Smooth muscle cell (in vitro differentiated cells): ENCODE data around the gene CDX1. TPM values are rescaled to one million over a fixed set of nuclear protein-coding genes. Genes with fewer than 3 reads are reported as not detected.

Experiments used
- DNase-seq: peaks from one replicate; lab custom pipeline; 2025; ENCODE audit not compliant: unreplicated experiment; lab: John Stamatoyannopoulos, UW
- H2AFZ ChIP-seq: fragments of 200-600 bp; sonication (generic); 2 replicates; pipeline ENCODE4 v1.6.0; 2016; ENCODE audit warnings: antibody characterized with exemption, low read depth, mild to moderate bottlenecking
- H3F3A ChIP-seq: fragments of 200-600 bp; sonication (generic); 2 replicates; pipeline ENCODE4 v1.6.0; 2017; ENCODE audit warnings: antibody characterized with exemption, low read depth
- H3K27ac ChIP-seq: fragments of 200-600 bp; sonication (generic); 2 replicates; pipeline ENCODE4 v1.5.1; 2016; ENCODE audit warnings: low read depth, mild to moderate bottlenecking
- H3K27me3 ChIP-seq: fragments of 200-600 bp; sonication (generic); 2 replicates; pipeline ENCODE4 v1.6.1; 2016; ENCODE audit warnings: low read depth, mild to moderate bottlenecking
- H3K36me3 ChIP-seq: fragments of 200-600 bp; sonication (generic); 2 replicates; pipeline ENCODE4 v1.5.1; 2016; ENCODE audit warnings: low read depth
- H3K4me1 ChIP-seq: fragments of 200-600 bp; sonication (generic); 2 replicates; pipeline ENCODE4 v1.5.1; 2016; ENCODE audit warnings: low read depth
- H3K4me2 ChIP-seq: fragments of 200-600 bp; sonication (generic); 2 replicates; pipeline ENCODE4 v1.6.0; 2016; ENCODE audit warnings: mild to moderate bottlenecking
- H3K4me3 ChIP-seq: fragments of 200-600 bp; sonication (generic); 2 replicates; pipeline ENCODE4 v1.5.1; 2016; ENCODE audit warnings: mild to moderate bottlenecking
- H3K79me2 ChIP-seq: fragments of 200-600 bp; sonication (generic); 2 replicates; pipeline ENCODE4 v1.6.0; 2016; ENCODE audit warnings: low read depth, mild to moderate bottlenecking
- H3K9ac ChIP-seq: fragments of 200-600 bp; sonication (generic); 2 replicates; pipeline ENCODE4 v1.6.0; 2016; ENCODE audit warnings: low read depth
- H3K9me3 ChIP-seq: fragments of 200-600 bp; sonication (generic); replicated peaks from 2 replicates; pipeline ENCODE4 v1.5.1; 2016; ENCODE audit warnings: low read depth
- H4K20me1 ChIP-seq: fragments of 200-600 bp; sonication (generic); 2 replicates; pipeline ENCODE4 v1.6.0; 2016; ENCODE audit warnings: low read depth
- CTCF ChIP-seq: fragments of 200-600 bp; sonication (generic); IDR thresholded peaks from 2 replicates; pipeline ENCODE4 v1.5.1; 2017; ENCODE audit warnings: borderline replicate concordance, mild to moderate bottlenecking, antibody characterized with exemption; ENCODE audit not compliant: insufficient read depth, poor library complexity, severe bottlenecking
- WGBS: methylation state at CpG from one replicate; pipeline ENCODE4 v1.1.7; 2016; ENCODE audit warnings: low lambda C conversion rate; 5-methylcytosine and 5-hydroxymethylcytosine counted together
- polyA plus RNA-seq: library from polyadenylated mRNA; unstranded; fragments of >200 nt; fragmentation: Nextera tagmentation; extraction: Ambion mirVana; gene quantifications from 2 replicates; pipeline ENCODE4 v1.2.1, GENCODE V29; 2016
- total RNA-seq: library from RNA; depleted of rRNA; stranded (reverse); fragments of >200 nt; gene quantifications from 2 replicates; pipeline ENCODE4 v1.2.3, GENCODE V29; 2014

The CDX1 gene
- total and polyA plus RNA-seq, 2 experiments from 2014 or later, result 1.4 to 5.0 TPM

- peaks cover 49% of the 10 kb centered on the region for H3K27me3 ChIP-seq
- no peaks in the 10 kb centered on the region for H3K36me3 ChIP-seq
- no peak overlapping the region for H2AFZ ChIP-seq
- no peaks in the 10 kb centered on the region for H3K9me3 ChIP-seq
- no peak overlapping the region for H3K27ac ChIP-seq
- H3K4me1 ChIP-seq, result peaks cover 7% of the 10 kb centered on the region
- 88% methylated on average over 4 of the region's 4 CpGs for WGBS
- DNase-seq, result no peak
- H3K4me2 ChIP-seq, result no peak overlapping the region
- no peak overlapping the region for H3K4me3 ChIP-seq
- no peaks in the 10 kb centered on the region for H3F3A ChIP-seq
- H4K20me1 ChIP-seq, result no peaks in the 10 kb centered on the region
- TF ChIP-seq CTCF, result no peak
- H3K79me2 ChIP-seq, result no peaks in the 10 kb centered on the region
- H3K9ac ChIP-seq, result no peak overlapping the region
These were observed 25.9 kb downstream of the CDX1 start for GRCh38 chr5:150192462-150192861.

GRCh38 chr5:150195736-150196485, 29.3 kb downstream of the CDX1 start:
- Histone ChIP-seq H3K4me1 (no peaks in the 10 kb centered on the region), H2AFZ (no peak overlapping the region), H3K27me3 (peaks cover 26% of the 10 kb centered on the region), H3K4me2 (no peak overlapping the region), H4K20me1 (no peaks in the 10 kb centered on the region), H3F3A (no peaks in the 10 kb centered on the region), H3K9me3 (no peaks in the 10 kb centered on the region), H3K4me3 (no peak overlapping the region), H3K9ac (no peak overlapping the region), H3K36me3 (no peaks in the 10 kb centered on the region), H3K79me2 (no peaks in the 10 kb centered on the region), H3K27ac (no peak overlapping the region)
- no peak for TF ChIP-seq CTCF
- DNase-seq, result no peak
- WGBS, result 90% methylated on average over 9 of the region's 9 CpGs

- H3K9me3 ChIP-seq, result no peaks in the 10 kb centered on the region
- H3K27me3 ChIP-seq, result peaks cover 22% of the 10 kb centered on the region
- TF ChIP-seq CTCF, result no peak
- no peak overlapping the region for H3K4me3 ChIP-seq
- H3F3A ChIP-seq, result no peaks in the 10 kb centered on the region
- WGBS, result 75% methylated on average over 5 of the region's 5 CpGs
- no peak overlapping the region for H2AFZ ChIP-seq
- no peak overlapping the region for H3K4me2 ChIP-seq
- no peak for DNase-seq
- no peak overlapping the region for H3K9ac ChIP-seq
- H3K79me2 ChIP-seq, result no peaks in the 10 kb centered on the region
- no peaks in the 10 kb centered on the region for H3K36me3 ChIP-seq
- H3K4me1 ChIP-seq, result no peaks in the 10 kb centered on the region
- H4K20me1 ChIP-seq, result no peaks in the 10 kb centered on the region
- no peak overlapping the region for H3K27ac ChIP-seq
These were observed 29.9 kb downstream of the CDX1 start for GRCh38 chr5:150196514-150196913.

GRCh38 chr5:150196986-150197385, 30.4 kb downstream of the CDX1 start:
- no peak for TF ChIP-seq CTCF
- no peak overlapping the region for H3K4me2 ChIP-seq
- no peak overlapping the region for H2AFZ ChIP-seq
- no peaks in the 10 kb centered on the region for H3K9me3 ChIP-seq
- H3K36me3 ChIP-seq, result no peaks in the 10 kb centered on the region
- no peak overlapping the region for H3K9ac ChIP-seq
- no peaks in the 10 kb centered on the region for H3K4me1 ChIP-seq
- H3F3A ChIP-seq, result no peaks in the 10 kb centered on the region
- DNase-seq, result no peak
- no peak overlapping the region for H3K4me3 ChIP-seq
- no peaks in the 10 kb centered on the region for H4K20me1 ChIP-seq
- no peak overlapping the region for H3K27ac ChIP-seq
- H3K79me2 ChIP-seq, result no peaks in the 10 kb centered on the region
- H3K27me3 ChIP-seq, result peaks cover 18% of the 10 kb centered on the region
- WGBS, result 92% methylated on average over 16 of the region's 16 CpGs
